ENCODE results near the gene PRSS16.
A peak's percentile ranks its signal among the peaks of the same experiment; 100 is the strongest.

Gene PRSS16

DNA sequence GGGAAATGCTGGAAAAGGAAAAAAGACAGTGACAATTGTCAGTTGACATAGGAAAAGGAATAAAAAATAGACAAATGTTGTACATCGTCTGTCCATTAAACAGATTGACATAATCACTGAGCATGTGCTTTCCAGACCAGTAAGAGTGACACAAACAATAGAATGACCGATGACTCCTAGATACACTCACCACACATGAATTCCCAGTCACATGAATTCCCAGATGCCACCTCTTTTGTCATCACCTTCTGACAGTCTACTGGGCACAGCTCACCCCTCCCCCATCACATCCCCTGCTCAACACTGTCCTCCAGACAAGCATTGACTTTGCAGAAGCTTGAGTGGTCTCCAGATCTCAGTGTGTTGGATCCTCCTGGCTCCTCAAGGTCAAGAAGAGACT lies 38.6 kb downstream of the PRSS16 start:
- no peak for DNase-seq

DNA sequence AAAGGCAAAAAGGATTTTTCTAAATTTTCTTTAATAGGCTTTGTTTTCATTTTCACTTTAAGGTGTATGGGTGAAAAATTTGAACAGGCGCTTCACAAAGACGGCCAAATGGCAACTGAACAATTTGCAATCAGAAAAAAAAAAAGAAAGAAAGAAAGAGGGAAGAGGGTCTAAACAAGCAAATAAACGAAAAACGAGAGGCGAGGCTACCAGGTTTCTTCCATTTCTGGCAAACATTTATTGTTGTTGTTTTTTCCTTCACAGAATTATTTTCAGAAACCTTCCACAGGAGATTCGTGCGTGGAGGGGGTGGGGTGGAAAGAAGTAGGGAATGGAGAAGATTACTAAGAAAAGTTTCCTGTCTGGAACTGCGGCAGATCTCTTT lies 40.2 kb downstream of the PRSS16 start:
- no peak for DNase-seq

DNA sequence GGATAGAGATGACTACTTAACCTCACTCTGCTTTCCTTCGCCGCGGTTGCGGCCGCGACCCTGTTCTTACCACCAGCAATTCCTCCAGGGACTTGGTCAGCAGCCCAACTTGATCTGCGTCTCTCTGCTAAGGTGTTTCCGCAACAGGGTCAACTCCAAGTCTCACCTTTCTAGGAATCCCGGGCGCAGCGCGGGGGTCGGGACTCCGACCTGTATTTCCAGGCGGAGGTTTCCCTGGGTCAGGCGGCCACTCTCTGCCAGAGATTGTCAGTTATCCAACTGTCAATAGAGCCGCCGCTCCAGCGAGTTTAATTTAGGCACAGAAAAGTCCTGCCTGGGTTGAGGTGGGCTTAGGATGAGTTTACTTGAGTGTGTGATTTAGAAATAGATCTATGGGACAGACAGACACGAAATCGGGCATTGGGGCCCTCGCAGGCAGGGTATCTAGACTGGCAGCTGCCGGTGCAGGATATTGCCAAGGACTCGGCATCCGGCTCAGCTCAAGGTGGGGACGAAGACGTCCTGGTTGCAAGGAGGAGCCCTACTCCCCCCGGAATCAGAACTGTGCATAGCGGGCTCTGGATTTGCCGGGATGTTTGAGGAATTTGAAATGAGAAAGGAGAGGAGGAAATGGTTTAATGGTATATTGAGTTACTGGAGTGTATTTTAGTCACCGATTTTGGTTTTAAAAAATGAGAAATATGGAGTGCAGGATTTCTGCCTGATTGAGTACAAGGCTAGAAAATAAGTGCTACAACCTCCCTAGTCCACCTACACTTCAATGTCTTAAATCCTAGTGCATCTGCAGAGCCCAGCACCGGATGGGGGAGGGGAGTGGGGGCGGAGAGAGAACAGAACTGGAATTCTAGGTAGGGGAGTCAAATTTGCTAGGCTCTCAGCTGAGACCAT lies 40.9 kb downstream of the PRSS16 start:
- no peak for DNase-seq

DNA sequence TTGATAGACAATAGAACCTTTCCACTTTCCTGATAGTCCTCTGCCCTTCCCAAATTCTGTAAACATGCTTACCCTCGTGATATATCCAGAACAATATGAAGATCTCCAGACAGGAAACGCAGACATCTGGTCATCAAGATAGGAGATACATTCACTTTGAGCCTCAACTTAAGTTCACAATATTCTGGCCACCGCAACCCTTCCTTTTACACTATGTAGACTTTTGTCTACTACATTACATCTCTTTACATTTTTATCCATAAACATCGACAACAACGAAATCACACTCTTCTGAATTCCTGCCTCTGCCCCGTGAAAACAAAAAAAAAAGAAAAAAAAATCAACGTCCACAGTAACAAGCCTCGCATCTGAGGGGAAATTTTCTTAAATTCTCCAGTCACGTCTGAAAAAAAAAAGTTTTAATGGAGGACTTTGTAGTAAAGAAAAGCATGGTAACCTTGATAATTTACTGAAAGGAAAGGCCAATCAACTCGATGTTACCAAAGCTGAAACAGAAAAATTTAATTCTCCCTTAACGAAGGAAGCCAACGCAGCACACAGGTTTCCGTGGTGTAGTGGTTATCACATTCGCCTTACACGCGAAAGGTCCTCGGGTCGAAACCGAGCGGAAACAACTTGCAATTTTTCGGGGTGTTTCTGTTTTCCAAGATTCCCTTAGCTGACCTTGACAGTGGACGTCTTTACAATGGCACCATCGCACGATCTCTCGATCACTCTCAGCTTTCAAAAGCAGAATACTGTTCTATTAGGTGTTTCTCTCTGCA lies 42.8 kb downstream of the PRSS16 start:
- no peak for DNase-seq

DNA sequence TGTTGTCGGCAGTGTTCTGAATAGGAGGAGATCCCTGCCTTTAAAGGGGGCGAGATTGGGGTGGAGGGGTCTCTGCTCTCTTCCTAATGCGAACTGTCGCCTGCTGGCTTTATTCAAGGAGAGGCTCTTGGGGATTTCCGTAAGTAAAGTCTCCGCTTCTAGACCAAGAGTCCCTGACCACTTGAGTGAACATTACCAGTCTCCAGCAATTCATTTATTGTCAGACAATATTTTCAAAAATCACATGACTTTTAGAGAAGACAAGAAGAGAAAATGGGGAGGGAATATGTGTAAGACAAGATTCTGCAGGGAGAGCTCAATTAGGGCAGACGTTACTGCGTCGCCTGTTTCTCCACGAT lies 43.3 kb downstream of the PRSS16 start:
- DNase-seq, result no peak

DNA sequence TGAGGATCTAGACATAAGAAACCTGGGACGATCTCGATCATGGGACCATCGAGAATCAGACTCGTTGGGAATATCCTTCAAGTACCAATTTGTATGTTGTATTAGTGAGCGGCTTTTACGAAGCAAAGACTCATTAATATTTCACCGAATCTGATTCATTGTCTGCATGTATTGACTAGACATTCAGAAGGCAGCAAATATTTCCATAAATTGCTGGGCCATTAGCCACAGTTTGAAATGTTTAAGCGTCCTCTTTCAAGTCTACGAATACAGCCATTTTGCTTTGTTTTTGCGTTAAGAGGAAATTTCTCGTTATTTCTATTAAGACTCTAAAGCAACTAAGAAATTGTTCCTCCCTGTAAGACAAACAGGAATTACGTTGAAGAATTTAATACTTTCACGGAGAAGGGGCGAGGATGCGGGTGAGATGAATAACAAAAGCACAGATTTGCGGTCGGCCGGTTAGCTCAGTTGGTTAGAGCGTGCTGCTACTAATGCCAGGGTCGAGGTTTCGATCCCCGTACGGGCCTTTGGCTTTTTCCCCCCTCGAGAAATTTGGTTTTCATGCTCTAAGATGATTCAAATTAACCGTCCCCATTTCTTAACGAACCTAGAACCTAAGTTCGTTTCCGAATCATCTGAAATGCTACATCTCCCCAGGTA lies 46.1 kb downstream of the PRSS16 start:
- DNase-seq, result no peak

DNA sequence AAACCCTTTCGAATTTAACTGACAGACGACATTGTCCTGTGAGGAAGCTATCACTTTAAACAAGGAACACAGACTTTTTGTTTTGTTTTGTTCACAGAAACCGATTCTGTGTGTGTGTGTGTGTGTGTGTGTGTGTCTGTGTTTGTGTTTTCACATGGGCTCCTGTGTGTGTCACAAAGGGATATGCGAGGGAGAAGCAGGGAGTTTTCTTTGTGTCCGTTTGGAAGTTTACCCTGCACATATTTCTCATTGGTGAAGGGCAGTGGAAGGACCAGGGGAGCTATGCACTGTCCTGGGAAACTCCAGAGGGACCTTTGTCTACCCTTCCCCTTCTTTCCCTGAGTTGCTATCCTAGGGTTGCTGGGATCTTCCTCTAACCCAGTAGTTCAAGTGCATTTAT lies 46.9 kb downstream of the PRSS16 start:
- DNase-seq, result no peak

DNA sequence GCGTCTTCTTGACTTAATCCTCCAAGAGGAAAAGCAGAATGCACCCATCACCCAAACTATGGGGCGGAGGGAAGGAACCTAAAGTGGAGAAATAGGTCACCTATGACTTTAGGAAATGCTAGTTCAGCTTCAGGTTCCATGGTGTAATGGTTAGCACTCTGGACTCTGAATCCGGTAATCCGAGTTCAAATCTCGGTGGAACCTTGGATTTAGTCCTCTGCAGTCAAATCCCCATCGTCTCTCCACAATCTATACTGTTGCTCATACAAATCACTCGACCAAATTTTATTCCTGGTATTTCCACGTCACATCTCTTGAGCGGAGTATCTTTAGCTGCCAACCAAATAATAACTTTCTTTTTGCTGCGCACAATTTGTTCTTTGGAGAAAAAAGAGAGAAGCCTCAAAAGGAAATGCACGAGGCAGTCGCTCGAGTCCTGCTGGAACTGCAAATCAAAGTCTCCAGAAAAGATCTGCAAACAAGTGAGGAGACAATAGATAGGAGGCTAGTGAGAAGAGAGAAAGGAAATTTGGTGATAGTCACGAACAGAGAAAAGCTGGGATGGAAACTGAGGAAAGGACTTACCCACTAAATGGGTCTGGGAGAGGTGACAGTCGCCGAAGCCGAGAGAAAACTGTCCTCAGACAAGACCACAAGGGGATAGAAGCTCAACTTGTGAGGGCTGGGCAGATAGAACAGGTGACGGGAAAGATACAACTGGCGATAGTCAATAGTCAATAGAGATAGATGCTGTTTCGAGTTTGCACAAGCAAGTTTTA lies 48.0 kb downstream of the PRSS16 start:
- DNase-seq, result no peak

DNA sequence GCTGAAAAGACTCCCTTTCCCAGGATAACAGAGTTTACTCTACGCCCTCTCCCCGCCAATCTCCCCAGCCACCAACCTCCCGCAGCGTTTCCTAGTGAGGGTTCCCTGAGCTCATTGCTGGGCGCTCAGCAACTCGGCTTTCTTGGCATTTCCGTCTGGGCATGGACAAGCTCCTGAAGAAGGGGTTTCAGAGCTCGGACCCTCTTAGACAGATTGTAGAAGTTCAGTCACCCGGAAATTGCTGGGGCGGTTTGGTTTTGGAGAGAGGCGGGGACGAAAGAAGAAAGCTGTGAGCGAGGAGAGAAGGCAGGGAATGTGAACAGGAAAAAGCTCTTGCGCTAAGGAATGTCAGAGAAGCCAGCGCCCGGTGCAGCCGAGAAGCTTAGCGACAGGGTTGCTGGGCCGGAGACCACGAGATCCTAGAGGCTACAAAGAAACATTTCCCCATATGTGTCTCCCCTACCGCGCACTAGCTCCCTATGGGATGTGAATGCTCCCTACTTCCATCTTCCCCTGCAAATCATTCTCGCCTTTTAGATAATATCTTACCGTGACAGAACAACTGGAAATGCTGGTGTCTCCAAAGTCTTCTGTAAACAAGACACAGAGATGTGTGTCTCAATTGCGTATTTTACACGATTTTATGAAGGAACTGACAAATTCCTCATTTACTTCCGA lies 48.7 kb downstream of the PRSS16 start:
- no peak for DNase-seq

DNA sequence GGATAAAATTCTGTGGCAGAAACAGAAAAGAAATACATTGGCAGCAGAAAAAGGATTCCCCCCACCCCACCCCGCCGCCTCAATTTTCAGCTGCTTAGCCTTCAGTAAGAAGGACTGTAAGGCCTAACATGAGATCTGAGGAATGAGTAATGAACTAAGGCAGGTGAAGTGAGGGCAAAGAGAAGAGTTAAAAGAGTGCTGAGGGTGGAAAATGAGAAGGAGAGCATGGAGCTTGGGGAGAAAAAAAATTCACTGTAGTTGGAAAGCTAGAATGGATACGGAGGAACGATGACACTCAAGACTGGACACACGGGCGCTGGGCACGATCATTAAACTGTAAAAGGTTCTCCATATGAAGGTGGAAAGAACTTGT lies 50.0 kb downstream of the PRSS16 start:
- DNase-seq, result no peak

DNA sequence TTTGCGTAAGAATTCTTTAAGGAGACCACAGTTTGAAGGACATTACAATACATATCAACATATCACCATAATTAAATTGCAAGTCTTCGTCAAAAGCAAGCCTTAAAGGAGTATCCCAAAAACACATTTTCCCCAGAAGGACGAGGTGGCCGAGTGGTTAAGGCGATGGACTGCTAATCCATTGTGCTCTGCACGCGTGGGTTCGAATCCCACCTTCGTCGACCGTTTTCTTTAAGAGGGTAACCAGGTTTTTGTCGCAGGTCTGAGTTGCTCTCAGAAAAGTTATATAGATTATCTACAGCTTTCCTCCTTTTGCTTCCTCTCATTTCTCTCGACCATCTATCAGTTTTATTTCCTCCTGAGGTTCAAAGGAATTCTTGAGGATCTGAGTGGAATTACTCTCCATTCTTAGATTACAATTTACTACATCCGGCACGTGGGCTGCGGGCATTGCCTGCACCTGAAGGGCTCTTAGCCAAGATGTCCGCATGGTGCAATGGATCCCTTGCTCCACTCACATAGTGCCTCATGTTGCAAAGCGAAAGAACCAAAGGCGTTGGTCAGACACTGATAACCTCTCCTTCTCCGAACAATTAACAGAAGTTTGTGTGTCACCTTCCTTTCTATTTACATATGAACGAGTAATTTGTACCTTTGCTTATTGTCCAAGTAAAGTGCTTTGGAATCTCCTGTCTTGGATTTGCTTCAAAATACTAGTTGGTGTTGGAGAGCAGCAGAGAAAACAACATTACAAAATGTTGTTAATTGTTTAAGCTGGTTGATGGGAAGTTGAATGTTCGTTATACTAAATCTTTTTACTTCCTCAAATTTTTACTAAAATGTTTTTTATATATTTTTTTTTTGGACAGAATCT lies 50.6 kb downstream of the PRSS16 start:
- DNase-seq, result peak in 1 of 2 donors; percentile 57

DNA sequence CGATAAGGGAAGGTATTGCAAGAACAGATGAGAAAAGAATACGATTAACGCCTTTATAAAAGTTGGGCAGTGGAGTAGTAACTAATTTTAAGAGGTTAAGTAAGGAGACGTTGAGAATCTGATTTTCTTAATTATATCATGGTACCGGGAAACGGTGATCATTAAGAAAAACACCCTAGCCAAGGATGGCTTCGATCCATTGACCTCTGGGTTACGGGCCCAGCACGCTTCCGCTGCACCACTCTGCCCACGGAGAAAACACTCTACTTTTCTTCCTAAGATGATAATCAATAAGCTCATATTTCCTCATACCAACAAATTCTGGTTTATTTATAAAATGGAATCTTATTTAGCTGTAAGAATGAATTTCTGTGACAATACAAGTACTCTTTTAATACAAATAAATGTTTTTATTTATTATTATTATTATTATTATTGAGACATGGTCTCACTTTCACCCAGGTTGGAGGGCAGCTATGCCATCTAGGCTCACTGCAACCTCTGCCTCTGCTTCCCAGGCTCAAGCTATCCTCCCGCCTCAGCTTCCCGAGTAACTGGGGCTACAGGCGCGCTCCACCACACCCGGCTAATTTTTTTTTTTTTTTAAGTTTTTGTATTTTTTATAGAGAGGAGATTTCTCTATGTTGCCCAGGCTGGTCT lies 56.2 kb downstream of the PRSS16 start:
- DNase-seq, result no peak
